Stimulated activated naive CD8-positive, alpha-beta T cell treated with anti-CD3 and anti-CD28 coated beads, Interleukin-15, Interleukin-2, amounts not matched to agents 100 U/mL and 50 U/mL, for 24 hours (primary cell): ENCODE data around the gene CLEC4F.

Source experiments
- ATAC-seq: fragments of 150-1000 bp; cut with Tn5 transposase; one replicate; pipeline ENCODE4 v1.10.0; 2021
- DNase-seq: peaks from one replicate; pipeline ENCODE4 v3.0.0; 2021

CLEC4F gene, protein sequence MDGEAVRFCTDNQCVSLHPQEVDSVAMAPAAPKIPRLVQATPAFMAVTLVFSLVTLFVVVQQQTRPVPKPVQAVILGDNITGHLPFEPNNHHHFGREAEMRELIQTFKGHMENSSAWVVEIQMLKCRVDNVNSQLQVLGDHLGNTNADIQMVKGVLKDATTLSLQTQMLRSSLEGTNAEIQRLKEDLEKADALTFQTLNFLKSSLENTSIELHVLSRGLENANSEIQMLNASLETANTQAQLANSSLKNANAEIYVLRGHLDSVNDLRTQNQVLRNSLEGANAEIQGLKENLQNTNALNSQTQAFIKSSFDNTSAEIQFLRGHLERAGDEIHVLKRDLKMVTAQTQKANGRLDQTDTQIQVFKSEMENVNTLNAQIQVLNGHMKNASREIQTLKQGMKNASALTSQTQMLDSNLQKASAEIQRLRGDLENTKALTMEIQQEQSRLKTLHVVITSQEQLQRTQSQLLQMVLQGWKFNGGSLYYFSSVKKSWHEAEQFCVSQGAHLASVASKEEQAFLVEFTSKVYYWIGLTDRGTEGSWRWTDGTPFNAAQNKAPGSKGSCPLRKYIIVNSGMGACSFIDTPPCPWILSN

DNA sequence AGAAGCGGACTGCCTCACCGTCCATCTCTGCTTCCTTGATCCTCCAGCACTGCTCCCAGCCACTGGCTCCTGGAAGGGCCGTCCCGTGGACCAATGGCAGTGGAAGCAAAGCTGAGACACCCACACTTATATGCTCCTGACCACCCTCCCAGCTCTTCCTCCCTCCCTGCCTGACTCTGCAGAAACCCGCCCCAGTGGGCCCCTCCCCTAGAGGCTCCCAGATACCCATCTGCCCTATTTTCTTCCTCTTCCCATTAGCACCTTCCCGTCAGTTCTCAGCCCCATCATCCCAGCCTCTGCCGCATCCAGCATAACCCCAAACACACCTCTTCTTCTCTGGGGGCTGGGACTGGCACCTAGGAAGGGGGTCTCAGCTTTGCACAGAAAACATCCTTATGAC, at the start of gene CLEC4F:
Gene CLEC4F (minus strand): TSS at position 101 of the 400 bp plus-strand sequence. CDS start 76 bp downstream, at position 25.
- ATAC-seq (no peak), DNase-seq (no peak)

DNA sequence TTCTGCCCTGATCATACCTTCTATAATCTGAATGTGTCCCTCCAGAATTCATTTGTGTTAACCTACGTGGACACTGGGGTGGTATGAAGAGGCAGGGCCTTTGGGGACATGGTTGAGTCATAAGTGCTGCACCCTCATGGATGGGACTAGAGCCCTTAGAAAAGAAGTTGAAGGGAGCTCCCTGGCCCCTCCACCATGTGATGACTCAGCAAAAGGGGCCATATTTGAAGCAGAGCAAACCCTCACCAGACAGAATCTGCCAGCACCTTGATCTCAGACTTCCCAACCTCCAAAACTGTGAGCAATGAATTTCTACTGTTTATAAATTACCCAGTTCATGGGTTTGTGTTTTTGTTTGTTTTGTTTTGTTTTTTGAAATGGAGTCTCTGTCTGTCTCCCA, 48.6 kb upstream of the CLEC4F start:
- DNase-seq (no peak), ATAC-seq (no peak)

DNA sequence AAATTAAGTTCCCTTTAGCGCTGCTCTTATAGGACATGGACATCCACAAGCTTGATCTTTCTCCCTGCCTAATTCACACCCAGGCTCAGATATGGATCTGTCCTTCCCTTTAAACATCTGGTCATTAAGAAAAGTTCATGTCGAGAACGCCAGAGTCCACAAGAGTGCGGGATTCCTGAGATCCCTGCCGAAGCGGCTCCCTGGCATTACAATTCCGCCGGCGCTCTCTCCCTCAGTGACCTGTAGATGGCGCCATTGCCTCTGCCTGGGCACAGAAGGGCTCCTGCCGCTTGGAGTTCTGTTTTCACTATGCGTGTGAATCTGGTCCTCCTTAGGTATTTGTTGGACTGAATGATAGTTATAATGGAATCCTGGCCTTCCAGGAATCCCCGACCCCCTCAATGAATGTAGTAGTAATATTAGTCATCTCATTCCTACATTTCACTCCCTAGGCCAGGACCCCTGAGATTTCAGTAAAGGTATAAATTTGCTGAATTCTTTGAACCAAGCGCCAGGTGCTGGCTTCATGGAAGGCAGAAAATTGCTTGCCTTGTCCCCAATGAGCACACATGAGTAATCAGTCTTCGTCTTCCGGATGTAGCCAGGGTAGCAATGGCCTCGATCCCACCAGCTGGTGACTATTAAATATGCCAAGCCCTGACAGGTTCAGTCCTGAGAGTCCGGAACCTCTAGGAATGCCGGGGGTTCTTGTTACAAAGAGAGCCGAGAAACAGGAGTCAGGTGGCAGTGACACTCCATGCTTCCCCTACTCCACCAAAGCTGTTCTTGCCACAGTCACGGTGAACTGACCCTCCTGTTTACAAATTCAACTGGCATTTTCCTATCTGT, 41.6 kb upstream of the CLEC4F start:
- ATAC-seq = peak; percentile 84
- DNase-seq = peak; percentile 81

DNA sequence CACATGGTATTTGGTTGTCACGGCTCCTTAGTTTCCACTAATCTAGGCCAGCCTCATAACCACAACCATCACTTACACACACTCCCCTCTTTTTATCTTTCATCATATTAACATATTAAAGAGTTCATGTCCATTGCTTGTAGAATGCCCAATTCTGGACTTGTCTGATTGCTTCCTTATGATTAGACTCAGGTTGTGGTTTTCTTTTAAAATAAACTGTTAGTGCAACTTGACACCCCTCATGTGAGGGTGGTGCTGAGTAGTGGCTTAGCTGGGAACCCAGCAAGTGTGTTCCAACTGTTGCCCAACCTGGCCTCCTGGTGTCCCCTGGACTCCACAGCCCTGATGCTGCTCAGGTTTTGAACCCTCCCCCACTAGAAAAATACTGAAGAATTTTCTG, 35.3 kb upstream of the CLEC4F start:
- DNase-seq = no peak

DNA sequence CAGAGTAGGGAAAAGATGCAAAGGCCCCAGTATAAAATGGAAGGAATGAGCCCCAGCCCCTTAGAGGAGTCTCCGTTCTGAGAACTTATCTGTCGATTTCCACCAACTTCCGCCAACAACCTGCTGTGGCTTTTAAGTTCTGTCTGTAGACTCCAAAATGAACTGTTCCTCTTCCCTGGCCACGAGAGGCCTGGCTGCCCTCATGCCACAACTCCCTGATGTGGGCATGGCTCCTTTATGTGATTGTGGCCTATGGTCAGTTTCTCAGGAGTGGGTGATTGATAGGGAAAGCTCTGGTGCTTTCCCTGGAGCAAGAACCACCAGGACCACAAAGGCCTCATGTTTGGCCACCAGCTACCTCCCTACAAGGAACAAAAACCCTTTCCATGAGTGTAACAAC, 34.0 kb upstream of the CLEC4F start:
- no peak for ATAC-seq
- no peak for DNase-seq

More for the DNA sequence above, 35.3 kb upstream of the CLEC4F start:
- ATAC-seq = no peak

DNA sequence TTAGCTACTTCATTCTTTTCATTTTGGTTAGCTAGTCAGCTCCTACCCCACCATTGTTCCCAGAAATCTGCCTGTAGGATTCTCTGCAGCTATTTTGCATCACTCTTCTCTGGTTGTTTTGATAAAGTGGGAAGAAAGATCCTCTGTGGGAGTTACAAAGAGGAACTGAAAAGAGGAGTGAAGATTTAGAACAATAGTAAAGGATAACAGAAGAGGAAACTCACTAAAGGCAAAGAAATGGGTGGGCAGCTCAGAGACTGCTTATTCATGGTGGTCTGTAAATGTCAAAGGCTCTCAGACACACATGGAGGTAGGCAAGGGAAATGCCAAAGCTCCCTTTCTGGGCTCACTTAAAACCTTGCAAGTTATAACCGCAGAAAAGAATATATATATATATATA, 32.4 kb upstream of the CLEC4F start:
- peak; percentile 33 for ATAC-seq
- DNase-seq = no peak

DNA sequence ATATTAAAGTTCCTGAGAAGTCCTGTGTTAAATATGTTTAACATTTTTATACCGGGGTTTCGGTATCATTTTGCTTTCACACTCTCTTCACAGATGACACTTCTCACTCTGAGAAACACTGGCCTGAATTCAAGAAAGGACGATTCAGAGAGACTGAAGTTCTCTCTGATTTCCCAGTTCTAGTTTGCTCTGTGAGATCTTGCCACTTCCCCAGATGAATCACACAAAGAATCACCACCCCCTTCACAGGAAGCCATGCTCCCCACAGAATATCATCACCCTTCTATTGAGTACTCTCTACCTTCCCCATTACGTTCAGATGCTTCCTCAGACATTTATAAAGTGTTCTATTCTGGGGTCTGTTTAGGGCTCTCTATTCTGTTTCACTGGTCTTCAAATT, 31.3 kb upstream of the CLEC4F start:
- DNase-seq = no peak

DNA sequence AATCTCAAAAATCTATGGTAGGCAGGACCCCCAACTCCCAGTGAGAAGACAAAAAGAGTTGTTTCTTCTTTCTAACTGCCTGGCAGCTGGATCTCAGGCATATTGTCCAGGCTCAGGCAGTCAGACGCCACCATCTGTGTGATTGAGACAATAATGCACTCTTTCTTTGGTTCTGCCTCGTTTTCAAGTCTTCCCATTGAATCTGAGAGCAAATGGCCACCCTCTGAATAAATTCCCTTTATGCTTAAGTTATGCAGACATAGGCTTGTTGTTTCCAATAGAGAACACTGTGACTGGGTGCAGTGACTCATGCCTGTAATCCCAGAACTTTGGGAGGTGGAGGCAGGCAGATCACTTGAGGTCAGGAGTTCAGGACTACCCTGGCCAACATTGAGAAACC, 30.5 kb upstream of the CLEC4F start:
- no peak for ATAC-seq
- DNase-seq = no peak

More for the DNA sequence above, 31.3 kb upstream of the CLEC4F start:
- peak; percentile 97 for ATAC-seq

DNA sequence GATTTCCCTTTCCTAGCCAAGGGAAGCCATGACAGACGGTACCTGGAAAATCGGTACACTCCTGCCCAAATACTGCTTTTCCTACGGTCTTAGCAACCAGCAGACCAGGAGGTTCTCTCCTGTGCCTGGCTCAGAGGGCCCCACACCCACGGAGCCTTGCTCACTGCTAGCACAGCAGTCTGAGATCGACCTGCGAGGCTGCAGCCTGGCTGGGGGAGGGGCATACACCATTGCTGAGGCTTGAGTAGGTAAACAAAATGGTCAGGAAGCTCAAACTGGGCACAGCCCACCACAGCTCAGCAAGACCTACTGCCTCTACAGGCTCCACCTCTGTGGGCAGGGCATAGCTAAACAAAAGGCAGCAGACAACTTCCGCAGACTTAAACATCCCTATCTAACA, 22.0 kb upstream of the CLEC4F start:
- no peak for DNase-seq
- ATAC-seq = no peak

DNA sequence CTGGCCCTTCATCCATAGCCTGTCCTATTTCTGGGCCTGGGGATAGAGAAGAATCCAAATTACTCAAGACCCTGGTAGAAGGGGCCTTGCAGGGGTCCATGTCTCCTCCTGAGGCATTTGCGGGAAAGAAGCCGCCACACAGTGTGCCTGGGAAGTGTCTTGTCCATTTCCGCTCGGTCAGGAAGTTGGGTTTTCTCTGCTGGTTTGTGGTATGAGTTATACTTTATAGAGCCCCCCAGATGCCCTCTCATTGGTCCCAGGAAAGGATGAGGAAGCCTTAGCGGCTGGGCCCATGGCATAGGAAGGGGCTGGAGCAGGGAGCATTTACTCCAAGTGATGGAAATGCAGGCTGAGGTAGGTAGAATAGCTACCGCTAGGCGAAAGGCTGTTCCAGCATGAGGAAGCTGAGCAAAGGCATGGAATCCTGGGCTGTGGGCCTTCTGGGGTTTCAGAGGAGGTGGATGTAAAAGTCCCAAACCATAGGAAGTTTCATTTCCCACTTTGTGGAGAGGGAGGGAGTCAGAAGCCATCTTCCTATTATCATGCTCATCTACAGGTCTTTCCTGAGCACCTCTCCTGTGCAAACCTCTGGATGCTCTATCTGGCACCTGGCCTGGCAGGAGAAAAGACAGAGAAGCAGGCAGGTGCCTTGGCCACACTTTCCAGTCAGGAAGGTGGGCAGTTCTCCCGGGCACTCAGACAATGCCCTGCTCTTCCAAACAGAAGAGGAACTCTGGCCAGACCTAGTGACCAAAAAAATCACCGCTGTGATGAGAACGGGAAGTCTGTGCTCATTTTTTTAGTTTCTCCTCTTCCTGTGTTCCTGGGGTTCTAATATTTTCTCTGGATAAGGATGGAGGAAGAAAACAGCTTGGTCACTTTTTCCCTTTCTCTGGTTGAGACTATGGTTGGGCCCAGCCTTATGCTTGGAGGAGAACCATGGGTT, 17.9 kb upstream of the CLEC4F start:
- DNase-seq (no peak), ATAC-seq (no peak)

DNA sequence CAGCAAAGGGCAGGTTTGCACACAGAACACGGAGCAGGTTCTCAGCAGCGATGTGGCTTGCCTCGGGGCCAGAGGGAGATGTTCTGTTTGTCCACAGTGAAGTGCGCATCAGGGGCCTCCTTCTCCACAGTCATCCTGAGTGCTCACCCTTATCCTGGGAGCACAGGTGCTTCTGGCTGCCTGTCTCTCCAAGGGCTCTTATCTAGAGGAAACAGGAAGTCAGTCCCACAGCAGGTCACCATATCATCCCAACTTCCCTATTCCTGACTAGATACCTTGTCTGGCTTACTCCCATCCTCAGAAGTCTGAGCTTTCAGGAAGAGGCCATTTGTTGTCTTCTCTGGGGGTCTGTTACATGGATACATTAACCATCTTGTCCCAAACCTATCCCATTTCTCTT, 15.2 kb upstream of the CLEC4F start, which contains the start of gene CD207:
Gene CD207 (minus strand): TSS at position 174 of the 400 bp plus-strand sequence. CDS start 40 bp downstream, at position 134.
- DNase-seq = no peak
- ATAC-seq = no peak

DNA sequence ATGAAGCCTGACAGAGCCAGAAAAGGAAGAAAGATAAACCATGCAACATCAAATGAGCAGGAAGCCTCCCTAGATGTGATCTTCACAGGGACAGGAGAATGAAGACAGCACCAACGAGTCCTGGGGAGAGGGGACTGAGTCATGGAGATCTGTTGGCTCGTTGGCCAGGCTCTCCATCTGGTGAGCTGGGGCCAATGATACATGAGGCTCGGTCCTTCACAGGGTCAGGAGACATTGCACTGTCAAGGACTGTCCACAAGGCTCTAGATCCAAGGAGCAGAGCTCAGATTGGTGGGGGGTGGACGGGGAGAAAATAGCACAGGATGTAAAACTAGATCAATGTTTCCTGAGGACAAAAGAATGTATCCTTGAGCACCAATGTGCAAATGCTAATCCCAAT, 14.5 kb upstream of the CLEC4F start:
- DNase-seq = no peak
- no peak for ATAC-seq

DNA sequence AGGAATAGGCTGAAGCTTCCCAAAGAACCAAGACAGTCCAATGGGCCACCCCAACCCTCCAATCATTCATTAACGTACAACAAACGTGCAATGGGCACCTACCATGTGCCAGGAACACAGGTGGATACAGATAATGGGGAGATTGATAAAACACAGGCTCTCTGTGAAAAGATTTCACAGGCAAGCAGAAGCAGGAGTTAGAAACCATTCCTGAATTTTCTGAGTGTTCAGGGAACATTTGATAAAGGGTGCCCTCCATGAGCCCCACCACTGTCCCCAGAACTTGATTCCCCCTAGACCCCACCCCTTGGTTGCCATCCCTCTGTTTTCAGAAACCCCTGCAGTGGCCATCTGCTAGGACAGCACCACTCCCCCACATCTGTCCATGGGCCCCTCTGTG, 13.7 kb upstream of the CLEC4F start:
- DNase-seq (no peak), ATAC-seq (no peak)

DNA sequence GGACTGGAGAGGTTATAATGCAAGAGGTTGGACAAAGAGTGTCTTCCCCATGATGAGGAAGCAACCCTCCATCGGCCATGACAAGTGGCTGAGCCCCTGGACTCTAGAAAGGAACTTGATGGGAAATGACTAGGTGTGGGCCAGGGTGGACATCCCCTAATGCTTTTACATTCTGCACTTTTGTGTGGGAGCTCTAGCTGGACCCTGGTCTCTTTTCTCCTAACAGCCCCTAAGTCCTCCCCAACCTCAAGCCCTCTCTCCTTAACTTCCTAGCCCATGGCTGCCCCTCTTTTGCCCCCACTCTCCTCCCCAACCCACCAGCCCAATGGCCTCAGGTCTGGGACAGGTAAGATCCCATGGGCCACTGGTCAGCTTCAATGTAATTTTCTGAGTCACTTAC, 12.8 kb upstream of the CLEC4F start:
- DNase-seq (no peak), ATAC-seq (no peak)

DNA sequence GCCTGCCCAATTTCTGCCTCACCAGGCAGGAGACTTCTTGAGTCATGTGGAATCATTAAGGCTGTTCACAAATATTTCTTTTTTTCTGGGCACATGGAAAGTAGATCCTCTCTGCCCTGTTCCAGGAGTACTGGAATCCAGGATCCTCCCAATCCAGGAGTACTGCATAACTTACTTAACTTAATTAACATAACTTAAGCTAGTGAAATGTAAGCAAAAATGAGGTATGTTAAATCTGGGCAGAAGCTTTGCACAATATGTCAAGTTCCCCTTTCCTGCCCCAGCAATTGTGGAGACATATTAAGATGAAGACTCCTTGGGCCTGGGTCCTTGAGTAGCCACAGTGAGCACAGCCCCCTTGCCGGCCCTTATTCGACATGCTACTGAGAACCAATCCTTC, 12.0 kb upstream of the CLEC4F start:
- ATAC-seq (no peak), DNase-seq (no peak)

DNA sequence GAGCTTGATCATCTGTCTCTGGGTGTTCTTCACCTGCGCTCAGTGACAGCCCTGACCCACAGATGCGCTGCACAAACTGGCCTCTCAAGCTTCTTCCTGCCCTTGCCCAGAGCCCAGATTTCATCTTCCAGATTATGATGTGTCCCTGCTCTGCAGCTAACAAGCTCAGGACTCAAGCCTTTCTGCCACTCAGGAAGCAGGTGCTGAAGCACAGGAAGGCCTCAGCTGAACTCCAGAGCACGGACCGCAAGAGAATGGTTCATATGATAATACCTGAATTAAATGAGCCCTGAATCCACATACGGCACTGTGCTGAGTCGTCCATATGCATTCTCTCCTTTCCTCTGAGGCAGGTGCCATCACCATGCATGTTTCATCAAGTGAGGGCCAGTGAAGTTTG, 11.5 kb upstream of the CLEC4F start:
- ATAC-seq (no peak), DNase-seq (no peak)

DNA sequence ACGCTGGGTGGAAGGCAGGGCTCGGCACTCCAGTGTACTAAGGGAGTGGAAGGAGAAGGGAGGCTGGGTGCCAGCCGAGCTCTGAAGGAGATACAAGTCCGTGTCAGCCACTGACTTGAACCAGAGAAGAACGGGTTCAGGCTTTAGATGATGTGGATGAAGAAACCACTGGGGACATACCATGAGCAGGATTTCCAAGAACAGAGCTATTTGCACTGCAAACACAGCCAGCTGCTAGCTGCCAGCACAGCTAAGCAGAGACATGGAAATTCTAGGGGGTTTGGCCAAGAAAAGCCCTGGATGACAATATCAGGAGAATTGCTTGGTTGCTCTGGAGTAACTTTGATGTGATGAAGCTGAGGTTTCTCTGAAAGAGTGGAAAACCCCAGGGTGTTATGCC, 10.0 kb upstream of the CLEC4F start:
- no peak for ATAC-seq

DNA sequence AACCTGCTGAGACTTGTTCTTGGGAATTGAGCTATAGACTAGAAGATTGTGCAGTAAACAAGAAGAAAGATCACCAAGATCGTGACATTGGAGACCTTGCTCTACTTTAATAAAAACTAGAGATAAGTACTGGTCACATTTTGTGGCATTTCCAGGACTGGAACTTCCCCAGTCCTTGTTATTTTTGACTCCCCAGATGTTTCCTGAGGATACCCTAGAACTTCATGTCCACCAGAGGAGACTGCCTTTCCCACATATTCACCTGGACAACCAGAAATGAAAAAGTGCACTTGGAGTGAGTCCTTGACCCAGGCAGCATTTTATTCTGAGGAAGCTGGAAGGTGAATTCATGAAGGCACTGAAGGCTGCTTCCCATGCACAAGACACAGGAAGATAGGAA, 9.5 kb upstream of the CLEC4F start:
- DNase-seq (no peak), ATAC-seq (no peak)

More for the DNA sequence above, 10.0 kb upstream of the CLEC4F start:
- no peak for DNase-seq

DNA sequence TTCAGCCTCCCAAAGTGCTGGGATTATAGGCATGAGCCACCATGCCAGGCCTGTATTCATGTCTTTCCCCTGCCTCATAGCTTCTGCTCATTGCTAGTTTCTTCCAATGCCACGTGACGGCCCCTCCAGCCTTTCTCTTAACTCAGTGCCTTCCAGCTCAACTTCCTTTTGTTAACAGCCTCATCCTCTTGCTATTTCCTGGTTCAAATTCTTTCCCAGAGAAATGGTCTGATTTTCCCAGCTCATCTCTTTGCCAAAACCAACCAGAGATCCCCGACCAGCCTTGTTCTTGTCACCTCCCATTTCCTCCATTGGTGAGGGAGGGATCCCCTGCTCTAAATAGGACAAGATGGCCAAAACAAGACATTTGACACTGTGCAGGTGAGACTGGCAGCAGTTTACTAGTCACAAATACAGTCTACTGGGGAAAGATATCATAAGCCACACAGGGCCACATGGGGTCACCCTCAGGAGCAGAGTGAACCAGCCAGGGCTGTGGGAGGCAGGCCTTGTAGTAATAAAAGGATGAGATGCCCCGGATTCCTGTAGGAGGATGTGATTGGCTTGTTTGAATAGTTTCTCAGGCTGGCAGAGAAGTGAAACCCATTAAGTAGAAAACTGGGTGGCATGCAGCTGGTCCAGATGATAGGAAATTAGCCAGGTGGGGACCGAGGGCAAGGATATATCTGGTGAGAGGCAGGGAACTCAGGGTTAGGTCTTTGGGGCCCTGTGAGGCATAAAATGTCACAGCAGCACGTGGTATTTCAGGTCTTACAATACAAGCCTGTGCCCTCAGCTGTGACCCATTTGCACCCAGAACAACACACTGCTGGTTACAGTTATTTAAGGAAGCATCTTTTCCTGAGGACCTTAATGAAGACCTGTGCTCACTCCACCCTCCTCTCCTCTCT, 8.8 kb upstream of the CLEC4F start:
- DNase-seq (no peak), ATAC-seq (no peak)

DNA sequence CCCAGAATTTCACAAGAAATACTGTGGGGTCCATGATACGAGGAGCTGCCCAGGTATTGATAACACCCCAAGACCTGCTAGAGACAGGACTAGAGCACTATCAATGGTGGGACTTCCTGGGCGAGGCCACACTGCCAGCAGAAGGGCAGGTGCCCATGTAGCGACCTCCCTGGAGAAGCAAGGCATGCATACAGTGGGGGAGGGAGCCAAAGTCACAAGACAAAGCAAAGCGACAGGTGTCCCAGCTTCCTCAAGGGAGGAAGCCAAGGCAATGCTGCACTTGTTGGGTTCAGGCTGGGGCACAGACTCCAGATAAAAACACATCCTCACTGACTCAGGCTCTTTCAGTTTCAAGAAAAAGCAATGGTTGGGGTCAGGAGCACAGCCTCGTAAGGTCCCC, 7.7 kb upstream of the CLEC4F start:
- no peak for ATAC-seq
- no peak for DNase-seq

DNA sequence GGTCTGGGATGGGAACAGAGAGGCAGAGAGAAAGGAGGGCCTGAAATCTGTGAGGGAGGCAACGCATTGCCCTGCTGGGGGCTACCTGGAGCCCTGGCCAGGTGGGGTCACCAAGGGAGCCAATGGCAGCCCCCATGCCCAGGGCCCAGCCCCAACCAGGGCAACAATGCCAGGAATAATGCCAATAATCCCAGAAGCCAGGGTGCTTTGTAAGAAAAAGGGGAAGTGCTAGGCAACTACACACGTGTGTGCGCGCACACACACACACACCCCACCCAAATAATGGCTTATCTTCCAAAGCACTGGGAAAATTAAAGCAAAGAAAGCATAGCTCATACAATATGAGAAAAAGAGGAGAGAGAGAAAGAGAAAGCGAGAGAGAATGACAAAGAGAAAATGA, 7.0 kb upstream of the CLEC4F start:
- DNase-seq (no peak), ATAC-seq (no peak)
